HG02885 (cell line): ENCODE results near the gene MEIOSIN.
"Not testable (repeated sequence)": the region's sequence is repeated elsewhere in the genome, so short reads cannot be mapped to it uniquely, and the experiment has no call there.

Experiments
- ATAC-seq: cut with Tn5 transposase; IDR thresholded peaks from one replicate; pipeline ENCODE4 v1.9.1; 2021; ENCODE audit warnings: mild to moderate bottlenecking; ENCODE audit not compliant: unreplicated experiment, poor library complexity

Gene MEIOSIN

GRCh38 chr19:45793876-45794275, 60.6 kb downstream of the MEIOSIN start:
- ATAC-seq = no peak

DNA sequence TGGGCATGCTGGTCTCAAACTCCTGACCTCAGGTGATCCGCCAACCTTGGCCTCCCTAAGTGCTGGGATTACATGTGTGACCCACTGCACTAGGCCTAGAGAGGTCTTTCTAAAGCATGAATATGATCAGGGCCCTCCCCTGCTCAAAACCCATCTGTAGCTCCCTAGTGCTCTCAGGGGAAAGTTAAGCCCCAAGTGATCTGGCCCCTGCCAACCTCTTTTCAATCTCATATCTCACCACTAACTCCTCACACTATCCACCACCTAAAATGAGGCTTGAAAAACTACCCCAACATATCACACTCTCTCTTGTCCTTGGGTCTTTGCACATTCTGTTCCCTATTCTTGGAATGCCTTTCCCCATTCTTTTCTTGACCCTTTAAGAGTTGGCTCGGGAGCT, 61.4 kb downstream of the MEIOSIN start:
- no peak for ATAC-seq

GRCh38 chr19:45798995-45799517, 65.8 kb downstream of the MEIOSIN start:
- ATAC-seq = no peak

GRCh38 chr19:45799541-45799940, 66.3 kb downstream of the MEIOSIN start:
- not testable (repeated sequence) for ATAC-seq

DNA sequence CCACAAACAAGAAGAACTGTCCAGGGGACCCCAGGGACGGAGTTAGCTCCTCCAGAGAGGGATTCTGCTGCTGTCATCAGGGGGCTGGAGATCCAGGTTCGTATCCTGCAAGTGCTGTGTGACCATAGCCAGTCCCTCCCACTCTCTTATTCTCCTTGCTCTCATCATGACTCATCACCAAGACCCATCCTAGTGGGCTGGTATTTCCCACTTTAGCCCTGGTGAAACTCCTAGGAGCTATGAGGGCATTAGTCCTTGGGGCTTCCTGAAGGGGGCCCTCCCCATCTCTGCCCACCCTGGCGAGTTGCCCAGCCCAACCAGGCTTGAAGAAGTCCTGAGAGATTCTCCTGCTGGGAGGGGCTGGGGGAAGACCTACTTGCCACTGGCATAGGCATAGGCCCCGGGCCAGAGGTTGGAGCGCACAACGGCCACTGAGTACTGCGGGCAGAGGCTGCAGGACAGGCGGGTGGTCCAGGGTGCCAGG, 66.9 kb downstream of the MEIOSIN start:
- ATAC-seq = no peak

GRCh38 chr19:45801603-45802175, 68.5 kb downstream of the MEIOSIN start:
- no peak for ATAC-seq

GRCh38 chr19:45804140-45804958, 71.1 kb downstream of the MEIOSIN start:
- ATAC-seq = no peak

GRCh38 chr19:45804959-45805230, 71.7 kb downstream of the MEIOSIN start:
- no peak for ATAC-seq

DNA sequence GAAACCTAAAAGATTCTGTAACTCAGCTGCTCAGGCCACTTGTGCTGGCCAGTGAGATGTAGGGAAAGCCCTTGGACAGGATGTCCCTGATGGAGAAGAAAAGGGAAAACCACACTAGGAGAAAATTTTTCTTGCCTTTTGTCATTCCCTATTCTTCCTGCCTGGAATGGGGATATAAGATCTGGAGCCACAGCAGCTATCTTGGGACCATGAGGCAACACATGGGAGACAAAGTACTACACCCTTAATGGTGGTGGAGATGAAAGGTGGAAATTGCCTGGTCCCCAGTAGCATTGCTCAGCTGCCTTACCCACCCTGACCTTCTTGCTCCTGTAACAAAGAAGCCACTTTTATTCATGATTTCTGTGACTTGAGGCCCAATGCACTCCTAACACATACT, 72.5 kb downstream of the MEIOSIN start:
- no peak for ATAC-seq

GRCh38 chr19:45809643-45810159, 76.5 kb downstream of the MEIOSIN start:
- no peak for ATAC-seq

DNA sequence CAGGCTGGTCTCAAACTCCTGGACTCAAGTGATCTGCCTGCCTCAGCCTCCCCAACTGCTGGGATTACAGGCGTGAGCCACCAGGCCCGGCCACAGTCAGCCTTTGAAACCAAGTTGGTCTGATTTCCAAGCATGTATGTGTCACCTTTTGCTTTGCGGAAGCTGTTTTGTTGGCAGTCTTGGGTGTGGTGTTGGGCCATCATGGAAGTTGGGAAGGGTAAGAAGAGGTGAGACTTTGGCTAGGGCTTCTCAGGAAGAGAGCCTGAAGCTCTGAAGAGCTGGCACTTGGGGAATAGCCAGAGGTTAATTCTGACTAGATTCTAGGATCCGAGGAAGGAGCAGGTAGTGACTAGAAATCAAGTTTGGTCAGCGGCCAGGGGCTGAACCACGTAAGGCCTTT, 79.1 kb downstream of the MEIOSIN start:
- no peak for ATAC-seq
